Tibial nerve (tissue), 4 donors: ENCODE data around the gene LMO4.

Experiments used
- EP300 ChIP-seq, 2 donors: sonication (generic); formaldehyde crosslinking; IDR thresholded peaks; one replicate each; pipeline ENCODE4 v1.6.1; 2017; ENCODE audit warnings: antibody characterized with exemption in 2 of 2, mild to moderate bottlenecking in 1 of 2
- POLR2A ChIP-seq, 2 donors: fragments of 450-650 bp; IDR thresholded peaks; one replicate each; pipeline ENCODE4 v1.6.1; 2017; ENCODE audit warnings: antibody characterized with exemption in 2 of 2, mild to moderate bottlenecking in 2 of 2, moderate library complexity in 2 of 2
- TF ChIP-seq, protein P1 (sequence below), 5 experiments: fragments of 200-600 bp in 3 of 5; fragments of 450-650 bp in 2 of 5; sonication (generic) in 3 of 5; IDR thresholded peaks; one replicate each; pipeline ENCODE4 v1.5.1; 2016 to 2019; ENCODE audit warnings: antibody characterized with exemption in 5 of 5, mild to moderate bottlenecking in 3 of 5, moderate library complexity in 2 of 5

DNA sequence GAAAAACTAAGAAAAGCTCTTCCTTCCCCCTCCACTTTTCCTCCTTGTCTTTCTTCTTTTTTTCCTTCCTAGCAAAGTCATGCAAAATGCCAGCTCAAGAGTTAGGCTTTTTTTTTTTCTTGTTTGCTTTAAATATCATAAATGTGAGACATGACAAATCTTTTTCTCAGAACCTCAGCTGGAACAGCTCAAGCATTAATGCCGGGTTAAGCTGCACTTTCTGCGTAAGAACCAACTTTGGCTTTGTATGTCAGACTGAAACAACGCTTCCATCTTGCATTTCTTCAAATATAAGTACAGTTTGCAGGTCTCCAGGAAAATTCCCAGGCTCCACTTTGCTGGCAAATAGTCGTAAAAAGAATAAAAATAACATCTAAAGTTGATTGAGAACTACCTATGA lies 20.7 kb upstream of the LMO4 start:
- TF ChIP-seq, protein P1, sequence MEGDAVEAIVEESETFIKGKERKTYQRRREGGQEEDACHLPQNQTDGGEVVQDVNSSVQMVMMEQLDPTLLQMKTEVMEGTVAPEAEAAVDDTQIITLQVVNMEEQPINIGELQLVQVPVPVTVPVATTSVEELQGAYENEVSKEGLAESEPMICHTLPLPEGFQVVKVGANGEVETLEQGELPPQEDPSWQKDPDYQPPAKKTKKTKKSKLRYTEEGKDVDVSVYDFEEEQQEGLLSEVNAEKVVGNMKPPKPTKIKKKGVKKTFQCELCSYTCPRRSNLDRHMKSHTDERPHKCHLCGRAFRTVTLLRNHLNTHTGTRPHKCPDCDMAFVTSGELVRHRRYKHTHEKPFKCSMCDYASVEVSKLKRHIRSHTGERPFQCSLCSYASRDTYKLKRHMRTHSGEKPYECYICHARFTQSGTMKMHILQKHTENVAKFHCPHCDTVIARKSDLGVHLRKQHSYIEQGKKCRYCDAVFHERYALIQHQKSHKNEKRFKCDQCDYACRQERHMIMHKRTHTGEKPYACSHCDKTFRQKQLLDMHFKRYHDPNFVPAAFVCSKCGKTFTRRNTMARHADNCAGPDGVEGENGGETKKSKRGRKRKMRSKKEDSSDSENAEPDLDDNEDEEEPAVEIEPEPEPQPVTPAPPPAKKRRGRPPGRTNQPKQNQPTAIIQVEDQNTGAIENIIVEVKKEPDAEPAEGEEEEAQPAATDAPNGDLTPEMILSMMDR (IDR thresholded peaks at IDR 0.05), result no peak
- no peak for TF ChIP-seq EP300 (IDR thresholded peaks at IDR 0.05)
- no peak for TF ChIP-seq POLR2A (IDR thresholded peaks at IDR 0.05)
